HG02763 (cell line): ENCODE data around the gene CDHR1.
"Not testable (repeated sequence)": the region's sequence is repeated elsewhere in the genome, so short reads cannot be mapped to it uniquely, and the experiment has no call there.

Source experiments
- ATAC-seq: cut with Tn5 transposase; IDR thresholded peaks from one replicate; pipeline ENCODE4 v1.9.1; 2021; ENCODE audit warnings: mild to moderate bottlenecking, moderate library complexity; ENCODE audit not compliant: unreplicated experiment

The CDHR1 gene

DNA sequence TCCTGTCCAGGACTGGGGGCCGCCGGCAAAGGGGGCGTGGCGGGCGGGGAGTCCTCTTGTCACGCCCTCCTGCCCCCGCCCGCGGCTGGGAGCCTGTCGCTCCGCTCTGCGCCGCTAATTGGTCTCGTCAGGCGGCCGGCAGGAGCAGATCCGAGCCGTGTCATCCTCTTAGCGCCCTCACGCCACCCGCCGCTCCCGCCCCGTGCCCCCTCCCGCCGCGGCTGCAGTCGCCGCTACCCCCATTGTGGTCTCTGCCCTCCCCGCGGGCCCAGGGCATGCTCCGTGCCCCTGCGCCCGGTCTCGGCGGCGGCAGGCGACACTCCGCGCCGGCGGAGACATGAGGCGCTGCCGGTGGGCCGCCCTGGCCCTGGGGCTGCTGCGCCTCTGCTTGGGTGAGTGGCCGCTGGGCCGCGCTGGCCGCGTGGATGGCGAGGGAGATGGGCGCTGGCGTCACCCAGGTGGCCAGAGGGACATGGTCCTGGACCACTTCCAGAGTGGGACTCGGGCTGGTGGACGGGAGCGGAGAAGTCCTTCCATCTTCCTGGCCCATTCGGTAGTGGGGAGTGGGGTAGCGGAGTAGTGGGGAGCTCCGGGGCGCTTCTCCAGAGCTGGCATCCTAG lies at the start of gene CDHR1:
CDHR1 (plus strand) TSS at position 114 of the 620 bp plus-strand sequence; CDS start at position 338, 224 bp downstream.
- peak; percentile 73 for ATAC-seq

DNA sequence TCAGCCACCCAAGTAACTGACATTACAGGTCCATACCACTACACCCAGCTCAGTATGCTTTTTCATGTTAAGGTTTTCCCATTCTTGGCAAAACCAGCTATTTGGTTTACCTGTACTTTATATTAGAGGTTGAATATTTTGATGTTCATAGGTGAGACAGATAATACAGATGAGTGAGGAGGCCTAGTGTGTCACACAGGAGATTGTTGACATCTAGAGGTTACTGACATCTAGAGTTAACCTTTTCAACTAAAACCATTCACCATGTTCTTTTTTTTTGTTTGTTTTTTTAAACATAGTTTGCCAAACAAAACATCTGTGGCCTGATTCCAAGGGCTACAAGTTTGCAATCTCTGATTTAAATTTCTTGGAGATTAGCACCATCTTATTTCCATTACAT lies 47.0 kb upstream of the CDHR1 start:
- ATAC-seq, result no peak

DNA sequence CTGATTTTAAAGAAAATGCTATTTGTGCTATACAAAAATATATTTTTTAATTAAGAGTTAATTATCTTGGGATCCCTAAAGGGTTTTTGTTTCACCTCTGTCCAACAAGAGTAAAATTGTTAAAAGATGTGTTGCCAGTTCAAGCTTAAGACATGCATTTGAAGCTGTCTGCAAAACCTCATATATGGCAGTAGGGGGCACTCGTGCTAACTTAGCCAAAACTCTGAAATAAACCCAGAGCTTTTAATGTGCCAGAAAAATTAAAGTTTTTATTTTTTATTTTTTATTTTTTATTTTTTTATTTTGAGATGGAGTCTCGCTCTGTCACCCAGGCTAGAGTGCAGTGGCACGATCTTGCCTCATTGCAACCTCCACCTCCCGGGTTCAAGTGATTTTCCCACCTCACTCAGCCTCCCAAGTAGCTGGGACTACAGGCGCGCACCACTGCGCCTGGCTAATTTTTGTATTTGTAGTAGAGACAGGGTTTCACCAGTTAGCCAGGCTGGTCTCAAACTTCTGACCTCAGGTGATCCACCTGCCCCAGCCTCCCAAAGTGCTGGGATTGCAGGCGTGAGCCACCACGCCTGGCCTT lies 46.2 kb upstream of the CDHR1 start:
- ATAC-seq, result peak; percentile 57

DNA sequence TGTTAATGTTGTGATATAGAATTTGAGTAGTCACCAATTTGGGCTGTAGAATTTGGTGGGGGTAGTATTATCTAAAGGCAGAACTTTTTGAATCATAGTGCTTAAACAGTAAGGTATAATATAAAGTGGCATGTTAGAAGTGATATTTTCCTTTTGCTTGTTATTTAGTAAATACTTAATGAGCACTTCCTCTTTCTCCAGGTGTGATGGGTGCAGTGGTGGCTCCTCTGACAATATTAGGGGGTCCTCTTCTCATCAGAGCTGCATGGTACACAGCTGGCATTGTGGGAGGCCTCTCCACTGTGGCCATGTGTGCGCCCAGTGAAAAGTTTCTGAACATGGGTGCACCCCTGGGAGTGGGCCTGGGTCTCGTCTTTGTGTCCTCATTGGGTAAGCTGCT lies 44.5 kb upstream of the CDHR1 start:
- no peak for ATAC-seq

DNA sequence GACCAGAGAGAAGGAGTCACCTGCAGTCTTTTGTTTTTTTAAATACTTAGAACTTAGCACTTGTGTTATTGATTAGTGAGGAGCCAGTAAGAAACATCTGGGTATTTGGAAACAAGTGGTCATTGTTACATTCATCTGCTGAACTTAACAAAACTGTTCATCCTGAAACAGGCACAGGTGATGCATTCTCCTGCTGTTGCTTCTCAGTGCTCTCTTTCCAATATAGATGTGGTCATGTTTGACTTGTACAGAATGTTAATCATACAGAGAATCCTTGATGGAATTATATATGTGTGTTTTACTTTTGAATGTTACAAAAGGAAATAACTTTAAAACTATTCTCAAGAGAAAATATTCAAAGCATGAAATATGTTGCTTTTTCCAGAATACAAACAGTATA lies 41.6 kb upstream of the CDHR1 start:
- ATAC-seq, result no peak

DNA sequence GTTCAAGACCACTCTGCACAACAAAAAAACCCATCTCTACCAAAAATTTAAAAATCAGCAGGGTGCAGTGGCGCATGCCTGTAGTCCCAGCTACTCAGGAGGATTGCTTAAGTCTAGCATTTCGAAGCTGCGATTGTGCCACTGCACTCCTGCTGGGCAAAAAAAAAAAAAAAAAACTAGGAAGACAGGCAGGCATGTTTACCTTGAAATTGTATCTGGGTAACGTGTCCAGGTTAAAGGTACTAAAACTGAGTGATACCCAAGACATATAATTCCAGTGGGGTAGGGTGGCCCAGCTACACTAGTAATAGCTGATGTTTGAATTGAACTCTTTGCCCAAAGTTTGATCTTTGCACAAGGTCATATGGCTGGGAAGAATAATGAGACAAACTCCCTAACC lies 38.8 kb upstream of the CDHR1 start:
- no peak for ATAC-seq

DNA sequence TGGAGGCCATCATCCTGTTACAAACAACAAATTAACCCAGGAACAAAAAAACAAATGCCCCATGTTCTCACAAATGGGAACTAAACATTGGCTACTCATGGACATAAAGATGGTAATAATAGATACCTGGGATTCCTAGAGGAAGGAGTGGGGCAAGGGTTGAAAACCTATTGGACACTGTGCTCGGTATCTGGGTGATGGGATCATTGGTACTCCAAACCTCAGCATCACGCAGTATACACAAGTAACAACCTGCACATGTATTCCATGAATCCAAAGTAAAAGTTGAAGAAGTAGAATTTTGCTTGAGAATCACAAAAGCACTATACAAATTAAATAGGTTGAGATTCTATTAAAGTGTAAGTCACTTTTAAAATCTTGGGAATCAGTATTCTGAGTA lies 38.3 kb upstream of the CDHR1 start:
- ATAC-seq, result no peak

DNA sequence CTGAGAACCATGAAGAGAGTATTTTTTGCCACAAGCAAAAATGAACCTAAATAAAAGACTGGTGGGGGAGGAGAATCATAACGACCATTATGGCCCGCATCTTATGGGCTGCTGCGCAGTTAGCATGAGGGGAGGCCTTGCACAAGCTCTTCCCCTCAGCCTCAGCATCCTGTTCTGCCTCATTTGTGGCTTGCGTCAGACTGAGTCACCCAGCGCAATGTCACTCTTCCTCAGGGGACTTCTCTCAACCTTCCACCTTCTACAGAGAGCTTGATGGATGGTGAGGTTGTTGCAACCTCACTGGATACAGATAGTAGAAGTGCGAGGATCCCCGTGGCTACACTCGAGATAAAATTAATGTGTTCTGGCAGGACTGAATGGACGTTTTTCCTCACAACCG lies 37.6 kb upstream of the CDHR1 start:
- peak; percentile 66 for ATAC-seq

DNA sequence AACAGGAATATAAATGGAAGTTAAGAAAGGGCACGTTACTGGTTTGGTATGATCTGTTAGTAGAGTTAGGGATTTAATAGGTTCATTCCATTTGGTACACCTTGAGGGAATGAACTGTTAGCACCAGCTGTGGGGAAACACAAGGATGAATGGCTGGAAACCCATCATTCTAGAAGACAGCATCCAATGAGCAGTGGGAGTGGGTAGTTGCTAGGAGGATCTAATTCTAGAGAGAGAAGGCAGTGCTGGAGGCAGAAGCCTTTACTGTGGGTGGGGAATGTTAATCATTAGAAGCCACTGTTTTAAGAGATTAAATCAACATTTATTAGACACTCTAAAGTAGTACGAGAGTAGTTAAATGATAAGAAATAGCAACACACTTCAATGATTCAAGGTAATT lies 36.3 kb upstream of the CDHR1 start:
- no peak for ATAC-seq

DNA sequence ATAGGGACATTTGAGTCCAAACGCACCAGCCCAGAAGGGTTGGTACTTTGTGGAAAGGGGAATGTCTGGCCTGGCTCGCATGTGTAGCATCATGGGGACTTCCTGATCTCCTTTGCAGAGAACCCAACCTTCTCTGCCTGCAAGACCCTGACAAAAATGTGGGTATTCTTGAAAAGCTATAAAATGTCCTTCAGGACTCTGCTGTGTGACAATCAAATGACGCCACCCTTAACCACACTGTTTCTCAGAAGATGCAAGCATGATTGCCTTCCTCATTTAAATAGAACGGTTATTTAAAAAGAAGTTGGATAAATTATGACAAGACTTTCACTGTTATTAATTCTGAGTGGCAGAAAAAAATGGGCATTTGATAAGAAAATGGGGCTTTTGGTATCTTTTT lies 35.8 kb upstream of the CDHR1 start:
- ATAC-seq, result no peak

DNA sequence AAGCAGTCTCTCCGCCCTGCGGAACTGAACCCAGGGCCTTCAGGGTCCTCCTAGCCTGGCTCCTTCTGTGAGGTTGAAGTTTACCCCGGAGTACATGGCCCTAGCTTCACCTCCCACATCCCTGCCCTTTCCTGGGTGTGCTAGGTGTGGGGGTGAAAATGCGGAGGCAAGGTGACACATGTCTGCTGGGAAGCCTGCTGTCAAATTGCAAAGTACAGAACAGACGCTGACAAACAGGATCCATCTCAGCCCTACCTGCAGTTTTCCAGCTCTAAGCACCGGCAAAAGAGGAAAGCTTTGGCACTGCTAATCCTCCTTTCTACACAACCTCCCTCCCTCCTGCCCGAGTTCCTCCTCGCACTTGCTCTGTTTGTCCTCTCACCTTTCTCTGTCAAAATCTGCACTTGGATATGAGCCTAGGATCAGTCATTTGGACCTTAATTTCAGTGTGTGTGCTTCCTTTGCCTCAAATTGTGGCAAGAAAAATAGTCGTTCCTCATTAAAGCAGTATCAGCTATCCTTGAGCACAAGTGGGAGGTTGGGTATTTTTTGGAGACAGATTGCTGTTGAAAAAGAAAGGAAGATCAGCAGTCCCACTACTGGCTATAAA lies 35.2 kb upstream of the CDHR1 start:
- no peak for ATAC-seq

DNA sequence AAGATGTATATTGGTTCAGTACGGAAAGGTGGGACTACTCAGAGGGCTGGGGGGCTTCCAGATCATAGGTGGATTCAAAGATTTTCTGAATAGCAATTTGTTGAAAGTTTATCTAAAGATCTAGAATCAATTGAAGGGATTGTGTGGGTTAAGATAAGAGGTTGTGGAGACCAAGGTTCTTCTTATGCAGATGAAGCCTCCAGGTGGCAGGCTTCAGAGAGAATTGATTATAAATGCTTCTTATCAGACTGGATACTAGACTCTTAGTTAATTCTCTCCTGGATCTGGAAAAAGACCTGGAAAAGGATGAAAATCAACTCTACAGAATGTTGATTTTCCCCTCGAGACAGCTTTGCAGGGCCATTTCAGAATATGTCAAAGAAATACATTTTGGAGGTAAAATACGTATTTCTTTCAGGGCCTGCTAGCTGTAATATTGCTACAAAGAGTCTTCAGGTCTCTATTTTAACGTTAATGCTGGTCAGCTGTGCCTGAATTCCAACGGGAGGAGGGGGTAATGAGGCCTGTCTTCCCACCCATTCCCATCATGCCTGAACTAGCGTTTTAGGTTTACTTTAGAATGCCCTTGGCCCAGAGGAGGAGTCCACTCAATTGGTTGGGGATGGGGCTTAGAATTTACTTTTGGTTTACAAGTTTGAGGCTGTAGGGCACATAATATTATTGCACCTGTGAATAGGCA lies 33.5 kb upstream of the CDHR1 start:
- ATAC-seq, result no peak

DNA sequence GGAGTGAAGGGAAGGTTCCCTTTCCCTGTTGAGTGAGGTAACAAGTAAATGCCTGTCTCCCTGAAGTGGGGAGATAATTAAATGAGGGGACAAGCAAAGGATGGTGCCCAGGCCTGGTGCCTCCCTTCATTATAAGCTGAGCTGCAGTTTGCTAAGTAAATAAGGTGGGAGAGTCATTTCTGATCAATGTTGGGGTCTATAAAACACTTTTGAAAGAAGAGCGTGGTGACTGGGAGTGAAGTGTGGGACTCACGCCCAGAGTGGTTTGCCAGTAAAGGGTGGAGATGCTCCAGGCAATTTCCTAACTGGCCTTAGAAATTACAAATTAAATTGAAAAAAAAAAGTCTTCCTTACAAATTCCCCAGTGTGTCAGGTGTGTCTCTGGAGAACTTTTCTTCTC lies 30.3 kb upstream of the CDHR1 start:
- ATAC-seq, result no peak

DNA sequence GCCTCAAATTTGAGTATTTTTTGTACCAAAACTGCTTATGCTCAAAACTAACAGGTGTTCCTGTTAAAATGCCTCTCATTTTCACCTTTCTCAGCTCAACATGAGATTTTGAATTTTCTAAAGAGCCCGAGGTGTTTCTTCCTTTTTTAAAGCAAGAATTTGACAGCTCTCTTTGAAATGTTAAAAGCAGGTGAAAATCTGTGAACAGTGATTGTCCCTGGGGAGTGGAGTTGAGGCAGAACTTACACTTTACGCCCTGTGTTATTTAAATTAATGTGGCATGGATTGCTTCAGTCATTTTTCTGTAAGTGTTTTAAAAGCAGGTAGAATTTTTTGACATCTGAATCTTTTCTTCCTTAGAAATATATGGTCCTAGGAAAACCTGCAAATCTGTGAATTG lies 29.9 kb upstream of the CDHR1 start:
- no peak for ATAC-seq

DNA sequence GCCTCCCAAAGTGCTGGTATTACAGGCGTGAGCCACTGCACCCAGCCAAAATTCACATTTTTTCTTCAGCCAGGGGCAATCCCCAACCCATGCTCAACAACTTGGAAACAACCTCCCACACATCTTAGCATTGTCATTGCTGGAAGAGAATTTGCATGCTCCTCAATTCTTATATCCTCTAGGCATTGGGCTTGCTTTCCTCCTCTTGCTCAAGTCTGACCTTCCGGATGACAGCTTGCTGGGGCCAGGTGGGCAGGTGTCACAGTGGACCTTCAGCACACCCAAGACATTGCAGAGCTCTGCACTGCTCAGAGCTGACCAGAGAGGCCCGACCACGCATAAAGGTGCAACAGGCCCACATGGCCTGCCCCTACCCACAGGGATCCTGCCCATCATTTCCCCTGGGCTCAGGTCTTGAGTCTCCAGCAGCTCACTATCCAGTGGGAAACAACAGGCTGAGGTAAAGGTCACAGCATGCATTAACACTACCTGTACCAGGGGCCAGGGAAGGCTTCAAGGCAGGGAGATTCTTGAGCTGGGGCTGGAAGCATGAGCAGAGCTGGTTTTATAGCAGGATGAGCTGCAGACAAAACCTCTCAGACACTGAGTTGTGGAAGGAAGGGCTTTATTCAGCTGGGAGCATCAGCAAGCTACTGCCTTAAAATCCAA lies 27.6 kb upstream of the CDHR1 start:
- ATAC-seq, result peak; percentile 58

DNA sequence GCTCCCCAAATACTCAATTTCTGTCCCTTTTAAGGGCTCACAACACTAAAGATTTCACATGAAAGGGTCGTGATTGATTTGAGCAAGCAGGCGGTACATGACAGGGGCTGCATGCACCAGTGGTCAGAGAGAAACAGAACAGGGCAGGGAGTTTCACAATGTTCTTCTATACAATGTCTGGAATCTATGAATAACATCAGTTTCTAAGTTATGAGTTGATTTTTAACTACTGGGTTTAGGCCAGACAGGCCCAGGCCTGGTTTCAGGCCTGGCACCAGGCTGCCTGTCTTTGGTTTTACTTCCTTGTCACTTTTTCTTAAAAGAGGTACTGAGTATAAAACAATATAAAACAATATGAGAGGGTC lies 27.1 kb upstream of the CDHR1 start:
- not testable (repeated sequence) for ATAC-seq

DNA sequence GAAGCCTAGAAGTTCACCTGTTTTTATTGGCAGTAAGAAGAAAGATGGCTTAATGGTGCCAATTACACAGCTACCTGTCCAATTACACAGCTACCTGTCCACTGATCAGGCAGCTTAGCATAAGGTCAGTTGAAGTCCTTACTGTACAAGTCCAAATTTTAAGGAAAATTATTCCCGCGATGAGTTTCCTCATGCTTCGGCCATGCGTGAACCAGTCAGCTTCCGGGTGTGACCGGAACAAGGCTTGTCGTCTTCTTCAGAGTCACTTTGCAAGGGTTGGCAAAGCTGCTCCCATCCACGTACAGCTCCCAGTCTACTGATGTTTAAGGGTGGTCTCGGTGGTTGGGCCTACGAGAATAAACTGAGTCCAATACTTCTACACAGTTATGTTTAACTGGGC lies 26.0 kb upstream of the CDHR1 start:
- ATAC-seq, result not testable (repeated sequence)

DNA sequence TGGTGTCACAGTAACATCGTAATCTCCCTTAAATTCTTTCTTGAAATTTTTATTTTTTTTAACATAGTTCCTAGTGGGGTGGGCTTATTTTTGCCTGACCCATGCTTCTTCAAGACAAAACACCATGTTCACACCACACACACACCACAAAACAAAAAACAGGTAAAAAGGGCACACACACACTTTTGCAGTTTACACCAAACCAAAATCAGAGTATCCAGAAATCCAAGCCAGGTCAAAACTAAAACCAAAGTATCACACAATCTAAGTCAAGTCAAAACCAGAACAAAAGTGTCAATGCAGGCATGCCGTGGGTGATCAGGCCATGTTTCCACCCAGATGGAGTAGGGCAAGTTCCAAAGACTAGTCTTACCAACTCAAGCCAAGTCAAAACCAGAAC lies 23.1 kb upstream of the CDHR1 start:
- ATAC-seq, result not testable (repeated sequence)

DNA sequence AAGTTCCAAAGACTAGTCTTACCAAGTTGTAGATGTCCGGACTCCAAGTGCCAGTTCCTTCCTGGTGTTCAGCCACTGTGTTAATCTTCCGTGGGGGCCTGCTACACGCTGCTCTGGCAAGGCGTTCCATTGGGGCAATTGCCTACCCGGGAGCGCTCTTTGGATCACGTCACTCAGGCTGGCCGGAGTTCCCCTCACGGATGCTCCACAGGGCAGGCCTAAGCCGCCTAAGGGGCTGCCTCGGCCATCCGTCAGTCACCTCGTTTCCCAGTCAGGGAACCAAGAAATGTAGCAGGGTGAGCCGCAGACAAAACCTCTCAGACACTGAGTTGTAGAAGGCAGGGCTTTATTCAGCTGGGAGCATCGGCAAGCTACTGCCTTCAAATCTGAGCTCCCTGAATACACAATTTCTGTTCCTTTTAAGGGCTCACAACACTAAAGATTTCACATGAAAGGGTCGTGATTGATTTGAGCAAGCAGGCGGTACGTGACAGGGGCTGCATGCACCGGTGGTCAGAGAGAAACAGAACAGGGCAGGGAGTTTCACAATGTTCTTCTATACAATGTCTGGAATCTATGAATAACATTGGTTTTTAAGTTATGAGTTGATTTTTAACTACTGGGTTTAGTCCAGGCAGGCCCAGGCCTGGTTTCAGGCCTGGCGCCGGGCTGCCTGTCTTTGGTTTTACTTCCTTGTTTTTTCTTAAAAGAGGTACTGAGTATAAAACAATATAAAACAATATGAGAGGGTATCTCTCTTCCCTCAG lies 22.5 kb upstream of the CDHR1 start:
- peak; percentile 16 for ATAC-seq

DNA sequence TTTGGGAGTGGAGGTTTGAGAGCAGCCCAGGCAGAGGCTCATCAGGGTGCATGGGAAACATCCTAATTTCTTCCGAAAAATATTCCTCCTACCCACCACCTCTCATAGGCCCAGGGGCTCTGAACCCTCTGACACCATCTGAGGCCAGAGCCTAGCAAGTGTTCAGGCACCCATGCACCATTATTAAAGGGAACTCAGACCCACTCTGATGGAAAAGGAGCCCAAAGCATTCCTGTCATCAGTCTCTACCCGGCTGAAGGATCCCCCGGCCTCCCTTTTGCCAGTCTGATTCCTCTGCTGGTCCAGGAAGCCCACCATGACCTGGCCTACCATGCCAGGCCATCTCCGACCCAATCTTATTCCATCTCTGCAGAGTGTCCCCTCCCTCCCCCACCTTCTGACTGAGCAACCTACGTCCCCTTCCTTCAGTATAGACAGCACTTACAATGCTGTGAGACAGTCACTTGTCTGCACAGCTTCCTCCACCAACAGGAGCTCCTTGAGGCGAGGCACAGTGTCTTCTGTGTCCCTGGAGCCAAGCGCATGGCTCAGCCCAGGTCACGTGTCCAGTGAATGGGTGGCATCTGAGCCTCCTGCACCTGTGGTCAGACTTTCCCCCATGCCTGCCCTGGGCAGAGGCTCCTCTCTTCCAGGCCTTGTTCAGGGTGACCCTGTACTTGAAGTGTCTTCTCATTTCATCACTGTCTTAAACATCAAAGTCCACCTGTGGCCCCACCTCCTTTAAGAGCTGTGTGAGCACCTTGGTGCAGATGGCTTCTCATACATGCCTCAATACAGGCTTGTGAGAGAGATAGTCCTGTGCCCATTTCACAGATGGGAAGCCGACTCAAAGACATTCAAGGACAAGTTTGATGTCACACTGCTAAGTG lies 21.6 kb upstream of the CDHR1 start:
- peak; percentile 53 for ATAC-seq
